DOHH2 (cell line): ENCODE measurements around the gene COG2.

Source experiments
- CTCF ChIP-seq: fragments of 200-600 bp; sonication (generic); IDR thresholded peaks from one replicate; pipeline ENCODE4 v1.5.1; 2014; ENCODE audit warnings: antibody characterized with exemption, mild to moderate bottlenecking, low read depth, low read length; ENCODE audit not compliant: poor library complexity, severe bottlenecking
- EZH2phosphoT487 ChIP-seq: fragments of 200-600 bp; sonication (generic); IDR thresholded peaks from 2 replicates; pipeline ENCODE4 v1.6.1; 2017; ENCODE audit warnings: borderline replicate concordance, mild to moderate bottlenecking, antibody characterized with exemption, low read length, moderate library complexity, mixed read lengths

GRCh38 chr1:230599926-230600656 is 42.2 kb upstream of the COG2 start:
- TF ChIP-seq CTCF (no peak), EZH2phosphoT487 (no peak)
